Astrocyte (in vitro differentiated cells and primary cell): Measurements from ENCODE around the gene CCT6A. TPM values are rescaled to one million over a fixed set of nuclear protein-coding genes. Genes with fewer than 3 reads are reported as not detected.
"Not testable (repeated sequence)": the region's sequence is repeated elsewhere in the genome, so short reads cannot be mapped to it uniquely, and the experiment has no call there.

Experiments used
- DNase-seq: peaks from one replicate; pipeline ENCODE4 v3.0.0-alpha.2; 2010; ENCODE audit warnings: low read depth
- FAIRE-seq: peaks from 2 replicates; lab custom pipeline; 2011; peaks lifted over from hg19 to GRCh38; lab: Jason Lieb, UNC
- H2AFZ ChIP-seq: 2 replicates; pipeline ENCODE4 v1.6.0; 2012; ENCODE audit warnings: low read depth, low read length, inconsistent platforms
- H3K27ac ChIP-seq: 2 replicates; pipeline ENCODE4 v1.5.1; 2011; ENCODE audit warnings: low read depth, low read length, inconsistent platforms
- H3K27me3 ChIP-seq: 2 replicates; pipeline ENCODE4 v1.6.0; 2011; ENCODE audit warnings: low read length, inconsistent platforms; ENCODE audit not compliant: insufficient read depth
- H3K36me3 ChIP-seq: 2 replicates; pipeline ENCODE4 v1.5.1; 2011; ENCODE audit warnings: low read length, inconsistent platforms; ENCODE audit not compliant: insufficient read depth
- H3K4me1 ChIP-seq: 2 replicates; pipeline ENCODE4 v1.5.1; 2011; ENCODE audit warnings: low read length, inconsistent platforms; ENCODE audit not compliant: insufficient read depth
- H3K4me2 ChIP-seq: 2 replicates; pipeline ENCODE4 v1.6.0; 2012; ENCODE audit warnings: low read length, inconsistent platforms
- H3K4me3 ChIP-seq: 2 replicates; pipeline ENCODE4 v1.5.1; 2011; ENCODE audit warnings: low read depth, mild to moderate bottlenecking, low read length, inconsistent platforms; ENCODE audit not compliant: insufficient read depth
- H3K79me2 ChIP-seq: 2 replicates; pipeline ENCODE4 v1.6.0; 2012; ENCODE audit warnings: mild to moderate bottlenecking, low read length, inconsistent platforms; ENCODE audit not compliant: insufficient read depth
- H3K9ac ChIP-seq: 2 replicates; pipeline ENCODE4 v1.6.0; 2012; ENCODE audit warnings: mild to moderate bottlenecking, low read length, inconsistent platforms
- H3K9me3 ChIP-seq: 2 replicates; pipeline ENCODE4 v1.5.1; 2012; ENCODE audit warnings: low read depth, mild to moderate bottlenecking, low read length, inconsistent platforms; ENCODE audit not compliant: insufficient read depth
- H4K20me1 ChIP-seq: 2 replicates; pipeline ENCODE4 v1.6.0; 2012; ENCODE audit warnings: low read length, inconsistent platforms; ENCODE audit not compliant: insufficient read depth
- H3K27ac Mint-ChIP-seq: one replicate; pipeline ENCODE4 v1.8.0; 2021; ENCODE audit warnings: mild to moderate bottlenecking, mixed read lengths; ENCODE audit not compliant: unreplicated experiment
- H3K27me3 Mint-ChIP-seq: one replicate; pipeline ENCODE4 v1.8.0; 2021; ENCODE audit warnings: low read depth, mixed read lengths; ENCODE audit not compliant: unreplicated experiment
- H3K36me3 Mint-ChIP-seq: one replicate; pipeline ENCODE4 v1.8.0; 2021; ENCODE audit warnings: low read depth, mixed read lengths; ENCODE audit not compliant: unreplicated experiment
- H3K4me1 Mint-ChIP-seq: one replicate; pipeline ENCODE4 v1.8.0; 2021; ENCODE audit warnings: low read depth, mixed read lengths; ENCODE audit not compliant: unreplicated experiment
- H3K4me3 Mint-ChIP-seq: one replicate; pipeline ENCODE4 v1.8.0; 2021; ENCODE audit warnings: mild to moderate bottlenecking, moderate library complexity, mixed read lengths; ENCODE audit not compliant: unreplicated experiment
- H3K9me3 Mint-ChIP-seq: one replicate; pipeline ENCODE4 v1.8.0; 2021; ENCODE audit warnings: mild to moderate bottlenecking, mixed read lengths; ENCODE audit not compliant: unreplicated experiment
- CTCF ChIP-seq: IDR thresholded peaks from 2 replicates; pipeline ENCODE4 v1.5.1; 2011; ENCODE audit warnings: low read depth, mild to moderate bottlenecking, inconsistent platforms, low read length, moderate library complexity; ENCODE audit not compliant: insufficient read depth
- EZH2 ChIP-seq: IDR thresholded peaks from 2 replicates; pipeline ENCODE4 v1.6.1; 2012; ENCODE audit warnings: mild to moderate bottlenecking, low read length, inconsistent platforms; ENCODE audit not compliant: insufficient read depth
- total RNA-seq: library from RNA; stranded (reverse); gene quantifications from 2 replicates; pipeline ENCODE4 v1.2.1, GENCODE V29; 2021

The CCT6A gene
- total RNA-seq, 1 donor from 2014 or later: 180 TPM

GRCh38 chr7:56106108-56107073, 54.8 kb downstream of the CCT6A start, which contains the start of gene CHCHD2:
TSS of gene CHCHD2 (minus strand) at chr7:56106476. CDS start at chr7:56106413, 63 bp downstream.
- TF ChIP-seq EZH2 (no peak), CTCF (no peak)
- peak within 1 kb of the TSS; percentile 98 for H3K9ac ChIP-seq
- H3K4me3 Mint-ChIP-seq: no peak within 1 kb of the TSS
- H3K9me3 Mint-ChIP-seq: peaks cover 1% of the 10 kb centered on the region
- no peak for FAIRE-seq
- H3K27ac ChIP-seq: peak within 1 kb of the TSS; percentile 97
- DNase-seq: peak; percentile 99
- H3K27me3 Mint-ChIP-seq: no peaks in the 10 kb centered on the region
- peak within 1 kb of the TSS; percentile 75 for H2AFZ ChIP-seq
- peak within 1 kb of the TSS; percentile 96 for H3K4me3 ChIP-seq
- peaks cover 25% of the 10 kb centered on the region for H3K36me3 ChIP-seq
- H3K4me1 ChIP-seq: peaks cover 6% of the 10 kb centered on the region
- peaks cover 38% of the 10 kb centered on the region for H3K79me2 ChIP-seq
- H3K36me3 Mint-ChIP-seq: no peaks in the 10 kb centered on the region
- no peaks in the 10 kb centered on the region for H3K27me3 ChIP-seq
- H3K27ac Mint-ChIP-seq: no peak within 1 kb of the TSS
- no peaks in the 10 kb centered on the region for H3K4me1 Mint-ChIP-seq
- H3K9me3 ChIP-seq: no peaks in the 10 kb centered on the region
- H4K20me1 ChIP-seq: peaks cover 28% of the 10 kb centered on the region
- H3K4me2 ChIP-seq: peak within 1 kb of the TSS; percentile 86

GRCh38 chr7:56107954-56108258, 56.3 kb downstream of the CCT6A start:
- H3K4me3 ChIP-seq: no peak overlapping the region
- Mint-ChIP-seq H3K27ac (no peak overlapping the region), H3K4me3 (no peak overlapping the region), H3K27me3 (no peaks in the 10 kb centered on the region), H3K9me3 (peaks cover 1% of the 10 kb centered on the region), H3K4me1 (no peaks in the 10 kb centered on the region), H3K36me3 (no peaks in the 10 kb centered on the region)
- H3K4me2 ChIP-seq: no peak overlapping the region
- DNase-seq (no peak), FAIRE-seq (no peak)
- H3K27me3 ChIP-seq: no peaks in the 10 kb centered on the region
- H3K36me3 ChIP-seq: peaks cover 10% of the 10 kb centered on the region
- peaks cover 24% of the 10 kb centered on the region for H4K20me1 ChIP-seq
- H2AFZ ChIP-seq: no peak overlapping the region
- peaks cover 33% of the 10 kb centered on the region for H3K79me2 ChIP-seq
- peaks cover 6% of the 10 kb centered on the region for H3K4me1 ChIP-seq
- TF ChIP-seq CTCF (no peak), EZH2 (no peak)
- no peak overlapping the region for H3K27ac ChIP-seq
- no peaks in the 10 kb centered on the region for H3K9me3 ChIP-seq
- H3K9ac ChIP-seq: no peak overlapping the region

GRCh38 chr7:56110611-56111010, 59.0 kb downstream of the CCT6A start:
- Histone ChIP-seq H3K9ac (no peak overlapping the region), H3K4me2 (no peak overlapping the region), H3K4me1 (no peaks in the 10 kb centered on the region), H3K79me2 (peaks cover 7% of the 10 kb centered on the region), H3K27ac (no peak overlapping the region), H2AFZ (no peak overlapping the region), H3K9me3 (no peaks in the 10 kb centered on the region), H4K20me1 (no peaks in the 10 kb centered on the region), H3K36me3 (no peaks in the 10 kb centered on the region), H3K27me3 (no peaks in the 10 kb centered on the region), H3K4me3 (no peak overlapping the region)
- no peaks in the 10 kb centered on the region for H3K36me3 Mint-ChIP-seq
- no peak for TF ChIP-seq CTCF
- TF ChIP-seq EZH2: no peak
- H3K9me3 Mint-ChIP-seq: peaks cover 1% of the 10 kb centered on the region
- DNase-seq: no peak
- no peaks in the 10 kb centered on the region for H3K4me1 Mint-ChIP-seq
- no peaks in the 10 kb centered on the region for H3K27me3 Mint-ChIP-seq
- no peak overlapping the region for H3K4me3 Mint-ChIP-seq
- H3K27ac Mint-ChIP-seq: no peak overlapping the region
- no peak for FAIRE-seq

GRCh38 chr7:56112244-56112643, 60.7 kb downstream of the CCT6A start:
- H3K27ac Mint-ChIP-seq, H3K9me3 Mint-ChIP-seq, H3K36me3 Mint-ChIP-seq, H3K27me3 Mint-ChIP-seq, H3K4me3 Mint-ChIP-seq, H3K4me1 Mint-ChIP-seq, FAIRE-seq, H3K27ac ChIP-seq, H3K4me3 ChIP-seq, H3K79me2 ChIP-seq, H3K9me3 ChIP-seq, H2AFZ ChIP-seq, H3K4me2 ChIP-seq, H3K36me3 ChIP-seq, DNase-seq, H3K9ac ChIP-seq, H3K4me1 ChIP-seq, H3K27me3 ChIP-seq, H4K20me1 ChIP-seq: not testable (repeated sequence)
